ENCODE measurements around the gene GPR89A.

DNA sequence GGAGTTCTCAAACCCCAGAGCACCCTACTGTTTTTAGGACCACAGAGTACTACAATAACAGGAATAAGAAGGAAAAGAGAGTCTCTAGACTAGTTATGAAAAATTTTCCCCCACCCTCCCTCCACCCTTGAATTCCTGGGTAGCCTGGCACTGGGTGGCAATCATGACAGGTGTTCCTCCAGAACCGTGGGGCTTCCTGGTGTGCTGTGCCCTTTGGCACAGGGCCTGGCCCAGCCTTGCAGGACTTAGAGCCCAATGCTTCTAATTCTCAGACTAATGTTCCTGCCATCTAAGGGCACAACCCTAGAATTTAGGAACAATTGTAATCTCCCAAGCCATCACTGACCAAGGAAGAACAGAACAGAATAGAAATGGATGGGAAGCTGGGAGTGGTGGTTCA lies 110.0 kb downstream of the GPR89A start:
- TF ChIP-seq EZH2 (IDR thresholded peaks at IDR 0.05) (no peak), POLR2AphosphoS5 (IDR thresholded peaks at IDR 0.05; ENCODE audit: borderline replicate concordance, low read depth, low read length) (no peak)

Measured in SK-N-MC (cell line).